ENCODE results near the gene PHLDB1.
"Not testable (repeated sequence)": the region's sequence is repeated elsewhere in the genome, so short reads cannot be mapped to it uniquely, and the experiment has no call there.

Gene PHLDB1

DNA sequence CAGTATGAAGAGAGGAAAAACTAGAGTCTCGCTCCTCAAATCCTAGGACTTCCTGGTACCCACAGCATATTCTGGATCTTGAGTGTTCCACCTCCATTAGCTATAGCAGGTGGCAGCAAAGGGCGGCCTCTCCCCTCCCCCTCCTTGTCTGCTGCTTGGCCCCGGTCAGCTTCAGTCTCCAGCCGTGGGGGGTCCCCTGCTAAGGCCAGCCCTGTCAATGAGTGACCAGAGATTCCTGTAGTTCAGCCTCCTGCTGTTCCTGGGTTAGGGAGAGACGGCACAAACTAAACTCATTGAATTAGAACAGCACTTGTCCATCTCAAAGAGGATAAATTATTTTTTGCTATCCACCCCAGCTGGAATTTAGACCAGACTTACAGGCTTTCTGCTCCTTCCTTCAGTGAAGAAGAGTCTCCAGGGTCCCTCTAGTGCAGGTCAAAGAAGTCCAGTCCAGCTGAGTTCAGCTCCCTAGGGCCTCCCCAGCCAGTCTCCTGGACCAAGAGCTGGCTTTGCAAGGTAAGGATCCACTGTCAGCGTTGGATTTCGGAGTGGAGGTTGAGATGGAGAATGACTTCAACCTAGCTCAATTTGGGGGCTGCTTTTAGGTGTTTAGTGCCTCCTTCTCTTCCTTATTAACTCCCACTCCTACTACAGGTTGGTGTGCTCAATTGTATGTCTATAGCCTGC, 1.1 kb upstream of the PHLDB1 start:
- DNase-seq, result no peak

DNA sequence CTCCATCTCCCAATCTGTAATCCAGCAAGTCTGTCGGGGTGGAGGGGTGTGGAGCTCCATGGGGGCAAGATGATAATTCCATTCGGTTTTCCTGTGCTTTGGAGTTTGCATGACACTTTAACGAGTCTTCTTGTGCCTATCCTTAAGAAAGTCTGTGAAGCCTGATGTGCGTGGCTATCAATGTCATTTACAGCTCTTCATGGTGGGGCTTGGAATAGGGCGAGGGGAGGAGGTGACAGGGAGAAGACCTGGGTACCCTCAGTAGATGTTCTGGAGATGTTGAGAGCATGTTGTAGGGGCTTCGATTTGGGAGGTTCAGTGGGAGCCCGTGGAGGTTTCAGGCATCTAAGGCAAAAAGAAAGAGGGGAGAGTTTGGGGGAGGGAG, 579 bp upstream of the PHLDB1 start:
- DNase-seq, result no peak

- DNase-seq, result peak; percentile 72
Observed at GRCh38 chr11:118608360-118609227, 1.2 kb downstream of the PHLDB1 start.

DNA sequence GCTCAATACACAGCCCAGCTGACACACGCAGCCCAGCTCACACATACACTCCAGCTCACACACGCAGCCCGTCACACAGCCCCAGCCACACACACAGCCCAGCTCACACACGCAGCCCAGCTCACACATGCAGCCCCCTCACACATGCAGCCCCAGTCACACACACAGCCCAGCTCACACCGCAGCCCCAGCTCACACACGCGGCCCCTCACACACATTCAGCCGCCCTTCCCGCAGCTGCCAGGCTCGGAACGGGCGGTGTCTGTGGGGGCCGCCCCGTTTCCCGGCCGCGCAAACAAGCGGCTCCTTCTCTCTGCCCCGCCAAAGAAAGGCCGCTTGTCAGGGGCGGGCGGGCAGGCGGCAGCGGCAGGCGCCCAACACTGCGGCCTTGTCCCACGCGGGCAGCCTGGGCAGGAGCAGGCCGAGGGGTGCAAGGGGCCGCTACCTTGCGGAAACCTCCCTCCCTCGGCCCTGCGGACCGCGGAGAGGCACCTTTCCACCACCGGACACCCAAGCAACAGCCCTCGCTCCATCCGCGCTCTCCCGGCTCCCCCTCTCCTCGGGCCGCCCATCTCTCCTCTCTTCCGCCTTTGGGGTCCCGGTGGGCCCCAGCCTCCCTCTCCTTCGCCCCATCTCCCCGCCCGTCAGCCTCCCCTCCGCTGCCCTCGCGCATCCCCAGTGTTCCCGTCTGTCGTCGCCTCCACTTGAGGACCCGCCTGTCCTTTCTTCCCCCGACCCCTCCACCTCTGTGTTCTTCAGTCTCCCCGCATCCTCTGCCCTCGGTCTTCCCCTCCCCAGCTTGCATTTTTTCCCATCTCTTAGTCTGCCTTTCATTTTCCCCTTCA, 2.2 kb downstream of the PHLDB1 start:
- peak; percentile 44 for DNase-seq

DNA sequence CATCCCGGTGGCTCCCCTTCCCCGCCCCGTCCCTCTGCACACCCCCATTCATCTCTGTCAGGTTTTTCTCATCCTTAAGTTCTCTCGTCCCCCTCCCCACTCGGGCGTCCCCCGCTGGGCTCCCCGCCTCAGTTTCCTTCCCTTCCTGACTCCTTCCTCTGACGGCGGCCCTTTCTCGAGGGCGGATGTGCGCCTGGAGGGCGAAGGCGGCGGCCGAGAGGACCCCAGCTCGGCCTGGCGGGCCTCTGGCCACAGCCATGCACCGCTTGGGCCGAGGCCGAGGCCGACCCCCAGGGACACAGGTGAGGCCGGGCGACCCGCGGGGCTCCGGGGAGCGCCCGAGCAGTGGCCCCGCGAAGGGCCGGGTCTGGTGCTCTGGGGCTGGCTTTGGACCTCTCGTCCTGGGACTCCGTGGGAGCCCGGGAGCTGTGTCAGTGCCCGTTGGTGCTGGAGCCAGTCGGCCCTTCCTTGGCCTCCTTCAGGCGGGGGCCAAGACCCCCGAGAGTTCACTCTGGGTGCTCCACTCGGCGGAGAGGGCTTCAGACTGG, 2.9 kb downstream of the PHLDB1 start:
- peak; percentile 10 for DNase-seq

DNA sequence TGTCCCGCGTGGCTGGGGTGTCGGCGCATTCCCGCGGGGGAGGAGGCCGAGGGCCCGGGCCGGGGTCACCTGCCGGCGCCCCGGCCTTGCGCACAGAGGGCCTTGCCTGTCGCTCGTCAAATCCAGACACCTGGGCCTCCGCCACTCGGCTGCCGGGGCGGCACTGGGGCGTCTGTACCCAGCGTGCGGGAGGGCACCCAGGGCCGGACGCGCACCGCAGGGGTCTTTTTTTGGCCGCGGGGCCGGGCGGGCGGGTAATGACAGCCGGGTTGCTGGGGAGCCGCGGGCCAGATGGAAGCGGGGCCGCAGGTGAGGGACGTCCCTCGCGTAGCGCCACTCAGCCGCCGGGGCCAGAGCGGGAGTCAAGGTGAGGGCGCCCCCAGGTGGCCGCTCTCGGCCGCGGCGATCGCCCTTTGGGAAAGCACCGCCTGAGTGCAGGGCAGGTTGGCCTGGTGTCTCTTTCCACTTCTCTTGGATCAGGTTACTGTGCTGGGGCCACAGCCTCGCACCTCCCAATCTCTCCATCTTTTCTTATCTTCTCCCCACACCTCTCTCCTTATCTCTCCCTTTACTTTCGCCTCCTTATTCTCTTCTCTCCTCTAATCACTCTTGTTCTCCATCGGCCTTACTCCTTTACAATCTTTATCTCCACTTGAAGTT, 3.5 kb downstream of the PHLDB1 start:
- DNase-seq, result peak; percentile 91

GRCh38 chr11:118611433-118611795, 4.0 kb downstream of the PHLDB1 start:
- DNase-seq, result not testable (repeated sequence)

- no peak for DNase-seq
Observed at GRCh38 chr11:118612378-118612777, 5.0 kb downstream of the PHLDB1 start.

- DNase-seq, result no peak
Observed at GRCh38 chr11:118614511-118614910, 7.1 kb downstream of the PHLDB1 start.

DNA sequence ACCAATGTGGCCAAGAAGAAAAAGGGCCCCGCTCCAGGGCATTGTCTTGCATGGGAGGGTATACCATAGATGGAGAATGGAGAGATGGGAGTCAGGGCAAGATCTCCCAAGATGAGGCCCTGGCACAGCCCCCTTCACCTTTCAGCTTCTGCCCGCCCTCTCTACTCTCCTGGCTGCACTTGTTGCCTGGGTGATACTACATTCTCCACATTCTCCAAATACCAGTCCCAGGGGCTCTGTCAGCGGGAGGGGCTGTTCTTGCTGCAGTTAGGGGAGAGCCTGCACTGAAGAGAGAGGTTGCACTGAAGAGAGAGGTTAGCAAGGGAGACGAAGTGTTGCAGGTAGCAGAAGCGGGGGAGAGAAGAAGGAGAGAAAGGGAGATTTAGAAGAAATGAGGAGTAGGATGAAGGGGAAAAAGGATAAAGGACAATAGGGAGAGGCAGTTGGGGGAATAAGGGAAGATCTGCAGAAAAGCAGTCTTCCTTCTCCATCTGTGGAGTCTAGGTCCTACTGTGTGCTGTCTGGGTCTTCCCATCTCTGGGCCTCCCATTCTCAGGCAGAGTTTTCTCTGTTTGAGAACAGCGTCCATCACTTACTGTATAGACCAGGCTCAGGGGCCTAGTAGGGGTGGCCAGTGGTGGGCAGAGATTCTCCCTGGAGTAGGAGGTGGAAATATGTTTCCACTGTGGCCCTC, 8.0 kb downstream of the PHLDB1 start:
- DNase-seq, result no peak

- no peak for DNase-seq
Observed at GRCh38 chr11:118615976-118616371, 8.6 kb downstream of the PHLDB1 start.

DNA sequence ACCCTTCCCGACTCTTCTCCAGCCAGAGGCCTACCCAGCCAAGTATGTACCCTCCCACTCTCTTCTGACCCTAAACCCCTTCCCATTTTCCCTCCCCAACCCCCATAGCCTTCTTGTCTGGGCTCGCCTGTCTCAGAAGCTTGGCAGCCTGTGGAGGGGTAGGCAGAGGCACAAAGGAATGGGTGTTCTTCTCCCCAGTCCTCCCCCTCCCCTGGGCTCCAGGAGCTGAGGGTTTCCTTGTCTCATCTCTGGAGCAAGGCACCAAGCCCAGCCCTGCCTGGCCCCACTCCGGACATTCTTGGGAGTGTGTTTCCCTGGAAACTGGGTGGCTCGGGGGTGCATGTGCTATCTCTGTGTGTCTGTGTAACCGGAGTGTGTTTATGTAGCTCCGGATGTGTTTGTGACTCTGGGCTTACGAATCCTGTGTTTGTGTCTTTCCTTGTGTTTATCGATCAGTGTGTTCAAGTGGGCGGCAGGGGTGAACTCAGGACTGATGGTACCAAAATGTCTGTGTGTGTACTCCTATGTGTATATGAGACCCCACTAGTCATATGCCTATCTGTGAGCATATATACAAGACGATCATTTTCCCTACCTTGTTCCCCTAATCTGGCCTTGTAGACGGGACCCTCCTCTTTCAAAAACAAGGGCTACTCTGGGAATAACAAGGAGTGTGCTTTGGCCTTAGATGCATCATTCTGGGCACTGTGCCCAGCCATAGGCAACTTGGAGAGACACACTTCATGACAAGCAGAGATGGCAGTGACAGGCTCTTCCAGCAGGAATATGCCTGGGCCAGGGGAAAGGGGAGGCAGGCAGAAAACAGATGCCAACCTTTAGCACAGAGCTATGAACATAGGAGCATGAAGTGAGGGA, 10.9 kb downstream of the PHLDB1 start:
- no peak for DNase-seq

DNA sequence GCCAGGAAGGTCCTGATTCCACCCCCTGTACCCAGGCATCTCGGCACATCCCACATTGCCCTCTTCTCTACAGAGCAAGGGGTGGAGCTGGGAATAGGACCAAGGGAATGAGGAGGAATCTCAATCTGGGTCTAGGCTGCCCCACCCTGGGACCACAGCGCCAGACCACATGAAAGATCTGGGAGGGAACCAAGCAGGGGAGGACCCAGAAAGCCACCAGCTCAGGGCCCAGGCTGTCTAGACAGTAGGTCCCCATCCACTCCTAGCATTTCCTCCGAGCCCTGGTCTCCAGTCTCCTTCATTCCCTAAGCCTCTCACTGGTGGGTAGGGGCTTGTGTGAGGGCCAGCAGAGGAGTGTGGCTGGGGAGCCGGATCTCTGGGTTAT, 11.6 kb downstream of the PHLDB1 start:
- DNase-seq, result no peak

- DNase-seq, result no peak
Observed at GRCh38 chr11:118619444-118620197, 12.2 kb downstream of the PHLDB1 start.

DNA sequence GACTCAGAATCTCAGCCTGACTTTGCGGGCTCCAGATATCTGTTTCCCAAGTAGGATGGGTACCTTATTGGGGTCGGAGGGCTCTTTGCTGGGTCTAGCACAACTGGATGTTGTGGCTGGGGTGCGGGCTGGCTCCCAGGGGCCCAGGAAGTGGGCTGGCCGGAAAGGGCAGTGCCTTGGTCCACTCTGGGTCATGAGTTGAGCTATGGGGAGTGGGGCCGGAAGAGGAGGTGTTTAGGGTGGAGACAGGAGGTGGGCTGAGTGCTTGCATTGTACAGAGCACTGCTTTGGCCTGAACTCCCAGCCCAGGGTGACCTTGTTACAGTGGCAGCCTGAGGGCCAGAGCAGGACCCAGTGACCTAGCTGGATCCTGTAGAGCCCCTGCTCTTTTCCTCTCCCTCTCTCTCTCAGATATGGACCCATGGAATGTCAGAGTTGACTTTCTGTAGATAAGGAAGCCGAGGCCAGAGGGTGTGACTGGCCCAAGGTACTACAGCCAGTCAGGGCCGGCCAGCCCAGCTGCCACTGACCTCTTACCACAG, 13.2 kb downstream of the PHLDB1 start:
- no peak for DNase-seq

- peak; percentile 49 for DNase-seq
Observed at GRCh38 chr11:118621071-118621783, 13.8 kb downstream of the PHLDB1 start.

DNA sequence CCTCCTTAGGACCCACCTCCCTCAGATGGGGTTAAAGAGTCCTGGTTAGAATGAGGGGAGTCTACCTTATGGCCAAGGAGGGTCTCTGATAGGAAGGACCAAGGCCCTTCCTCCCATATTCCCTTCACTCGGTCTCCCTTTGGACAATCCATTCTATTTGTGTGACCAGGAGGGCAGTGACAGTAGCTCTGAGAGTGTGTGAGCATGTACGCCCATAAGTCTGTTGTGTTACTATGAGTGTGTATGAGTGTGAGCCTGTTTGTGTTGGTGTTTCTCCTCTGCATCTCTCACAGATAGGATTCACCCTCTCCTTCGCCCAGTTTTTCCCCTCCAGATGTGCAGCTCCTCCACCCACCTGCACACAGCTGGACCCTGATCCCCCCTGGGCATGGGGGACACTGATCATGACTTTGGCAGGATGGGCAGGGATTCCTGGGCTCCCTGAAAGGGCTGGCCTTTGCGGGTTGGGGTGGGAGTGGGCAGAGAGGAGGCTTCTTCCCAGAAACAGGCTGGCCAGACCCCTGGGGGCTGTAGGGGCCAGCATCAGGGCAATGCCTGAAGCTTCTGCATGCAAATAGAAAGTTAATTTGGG, 14.5 kb downstream of the PHLDB1 start:
- DNase-seq, result no peak

DNA sequence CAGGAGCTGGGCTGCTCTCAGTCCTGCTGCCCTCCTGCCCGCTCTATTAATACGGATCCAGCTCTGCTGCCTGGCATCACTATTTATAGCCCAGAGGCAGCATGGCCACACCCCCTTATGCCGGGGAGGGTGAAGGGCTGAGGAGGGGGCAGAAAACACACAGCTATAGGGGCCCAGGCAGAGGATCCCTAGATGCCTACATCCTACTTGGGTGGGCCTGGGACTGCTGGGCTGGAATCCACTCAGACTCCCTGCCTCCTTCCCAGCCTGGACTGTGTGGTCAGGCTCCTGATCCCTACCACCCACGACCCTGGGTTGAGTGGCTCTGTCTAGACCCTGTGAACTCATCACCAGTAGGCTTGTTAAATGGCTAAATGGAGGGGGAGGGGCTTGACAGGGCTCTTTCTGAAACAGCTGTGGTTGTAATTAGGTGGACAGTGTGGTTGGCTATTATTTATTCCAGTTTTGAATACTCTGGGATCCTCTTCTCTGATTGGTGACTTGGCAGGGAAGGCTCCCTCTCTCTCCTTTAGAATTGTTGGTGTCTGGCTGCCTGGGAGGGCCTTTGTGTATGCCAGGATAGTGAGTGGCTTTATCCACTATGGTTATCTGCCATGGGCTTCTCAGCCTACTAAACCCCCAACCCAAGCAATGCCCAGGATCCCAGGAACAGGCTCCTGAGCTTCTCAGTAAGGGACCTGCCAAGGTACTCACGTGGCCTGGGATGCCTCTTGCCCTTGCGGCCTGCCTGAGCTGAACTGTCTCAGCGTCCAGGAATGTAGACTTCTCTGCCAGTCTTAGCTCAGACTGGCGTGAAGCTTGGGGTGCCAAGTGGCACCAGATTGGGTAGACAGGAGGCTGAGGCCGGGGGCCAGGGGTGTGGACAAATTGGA, 15.2 kb downstream of the PHLDB1 start:
- no peak for DNase-seq
